GM04503 (cell line): ENCODE measurements around the gene TTLL8.
"Not testable (repeated sequence)": the region's sequence is repeated elsewhere in the genome, so short reads cannot be mapped to it uniquely, and the experiment has no call there.

Experiments
- DNase-seq: peaks from one replicate; pipeline ENCODE4 v3.0.0-alpha.2; 2012; ENCODE audit warnings: low read depth

TTLL8 gene

GRCh38 chr22:49983148-49984042 lies 74.7 kb downstream of the TTLL8 start:
- DNase-seq: no peak

GRCh38 chr22:49981799-49982198 lies 76.3 kb downstream of the TTLL8 start:
- DNase-seq: not testable (repeated sequence)

GRCh38 chr22:49979587-49980264 lies 78.4 kb downstream of the TTLL8 start:
- DNase-seq: no peak

GRCh38 chr22:49977578-49977977 lies 80.5 kb downstream of the TTLL8 start:
- no peak for DNase-seq

GRCh38 chr22:49976439-49977175 lies 81.5 kb downstream of the TTLL8 start:
- DNase-seq: no peak

- DNase-seq: no peak
Observed at GRCh38 chr22:49975543-49976389, 82.3 kb downstream of the TTLL8 start.

GRCh38 chr22:49973018-49973961 lies 84.8 kb downstream of the TTLL8 start:
- DNase-seq: no peak

- DNase-seq: no peak
Observed at GRCh38 chr22:49972163-49973017, 85.7 kb downstream of the TTLL8 start.

GRCh38 chr22:49971232-49972162 lies 86.6 kb downstream of the TTLL8 start:
- DNase-seq: no peak

- peak; percentile 79 for DNase-seq
Observed at GRCh38 chr22:49970528-49971231, 87.4 kb downstream of the TTLL8 start.

- DNase-seq: no peak
Observed at GRCh38 chr22:49969751-49970527, 88.2 kb downstream of the TTLL8 start.

GRCh38 chr22:49968831-49969661 lies 89.1 kb downstream of the TTLL8 start:
- no peak for DNase-seq
